OCI-LY3 (cell line): ENCODE measurements around the gene VIPR2.

Source experiments
- CTCF ChIP-seq: fragments of 200-600, 300-600 bp; sonication (generic); IDR thresholded peaks from 2 replicates; pipeline ENCODE4 v1.5.1; 2014; ENCODE audit warnings: antibody characterized with exemption, low read length, low read depth
- EZH2phosphoT487 ChIP-seq: fragments of 200-600 bp; shearing (Covaris generic); IDR thresholded peaks from 2 replicates; pipeline ENCODE4 v1.6.1; 2018; ENCODE audit warnings: antibody characterized with exemption, mixed run types, low read depth

DNA sequence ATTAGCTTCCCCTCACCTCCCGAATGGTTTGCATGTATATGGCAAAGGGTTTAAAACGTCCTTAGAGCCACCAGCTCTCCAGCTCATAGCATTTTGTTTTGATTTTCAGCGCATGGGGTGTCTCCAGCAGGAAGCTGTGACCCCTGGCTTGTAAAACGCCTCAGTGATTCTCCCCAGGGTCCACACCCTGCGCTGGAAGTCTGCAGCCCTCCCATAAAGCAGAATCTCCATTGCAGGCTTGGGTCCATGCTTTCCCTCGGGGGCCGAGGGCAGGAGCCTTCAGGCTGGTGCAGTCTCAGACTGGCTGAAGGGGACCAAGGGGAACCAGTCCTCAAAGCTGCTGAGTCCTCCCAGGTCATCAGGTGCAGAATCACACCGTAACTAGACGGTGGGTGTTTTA, 109.7 kb downstream of the VIPR2 start:
- no peak for TF ChIP-seq CTCF
- no peak for TF ChIP-seq EZH2phosphoT487
